ENCODE measurements around the gene PRAME. TPM values are rescaled to one million over a fixed set of nuclear protein-coding genes. Genes with fewer than 3 reads are reported as not detected.
"Not testable (repeated sequence)": the region's sequence is repeated elsewhere in the genome, so short reads cannot be mapped to it uniquely, and the experiment has no call there.

The PRAME gene
- total RNA-seq, 1 donor from 2014 or later = not detected

DNA sequence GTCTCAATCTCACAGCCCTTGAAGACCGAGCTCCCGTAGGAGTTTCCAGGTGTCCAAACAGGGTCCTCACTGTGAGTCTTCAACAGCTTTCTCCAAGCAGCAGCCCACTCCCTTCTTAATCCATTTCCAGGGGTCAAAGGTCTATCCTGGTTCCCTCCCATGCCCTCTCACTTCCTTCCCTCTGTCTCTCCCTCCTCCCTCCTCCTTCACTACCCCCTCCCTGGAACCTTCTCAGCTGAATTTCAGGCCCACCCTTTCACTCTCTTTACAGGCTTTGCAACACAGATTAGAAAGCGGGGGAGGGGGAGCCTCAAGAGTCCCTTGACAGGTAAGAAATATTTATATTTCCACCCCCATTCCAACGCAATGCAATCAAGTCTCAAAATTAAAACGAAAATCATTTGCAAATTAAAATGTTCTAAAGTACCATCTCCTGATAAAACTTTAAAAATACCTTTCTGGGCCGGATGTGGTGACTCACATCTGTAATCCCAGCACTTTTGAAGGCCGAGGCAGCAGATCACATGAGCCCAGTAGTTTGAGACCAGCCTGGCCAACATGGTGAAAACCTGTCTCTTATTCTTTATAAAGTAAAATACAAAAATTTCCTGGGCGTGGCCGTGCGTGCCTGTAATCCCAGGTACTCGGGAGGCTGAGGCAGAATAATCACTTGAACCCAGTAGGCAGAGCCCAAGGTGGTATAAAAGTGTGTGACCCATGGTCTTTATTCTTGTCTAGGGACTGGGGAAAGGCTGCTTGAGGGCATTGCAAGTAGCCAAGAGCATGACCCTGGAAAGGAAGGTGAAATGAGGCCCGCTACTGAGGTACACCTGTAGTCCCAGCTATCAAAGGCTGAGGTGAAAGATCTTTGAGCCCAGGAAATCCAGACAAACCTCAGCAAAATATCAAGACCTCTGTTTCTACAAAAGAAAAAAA lies 38.1 kb downstream of the PRAME start:
- ATAC-seq = no peak

DNA sequence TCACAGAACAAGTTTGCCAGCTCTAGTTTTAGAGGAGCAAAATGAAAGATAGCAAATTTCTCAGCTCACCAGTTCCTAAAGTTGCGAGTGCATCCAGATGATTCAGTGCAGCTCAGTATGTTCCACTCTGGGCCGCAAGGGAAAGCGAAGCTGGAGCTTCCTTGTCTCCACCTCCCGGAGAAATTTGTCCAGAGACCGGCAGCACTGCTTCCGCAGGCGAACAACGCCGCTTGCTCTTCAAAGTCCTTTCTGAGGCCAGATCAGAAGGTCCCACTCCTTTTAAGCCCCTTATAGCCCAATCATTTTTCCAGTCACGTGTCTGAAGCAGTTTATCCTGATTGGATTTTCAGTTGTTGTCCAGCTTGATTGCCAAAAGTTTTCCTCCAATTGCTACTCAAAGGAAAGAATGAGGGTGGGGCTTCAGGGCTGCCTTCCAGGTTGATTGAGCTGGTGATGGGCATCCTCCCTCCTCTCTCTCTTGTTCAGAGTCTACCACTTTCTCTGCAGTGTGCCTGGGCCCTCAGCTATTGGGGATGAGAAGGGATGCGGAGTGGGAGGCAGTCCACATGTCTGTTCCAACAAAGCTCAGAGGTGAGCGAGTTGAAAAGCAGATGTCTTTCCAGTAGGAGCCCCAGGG lies 38.9 kb downstream of the PRAME start, which contains the start of gene ZNF280A:
TSS of gene ZNF280A (minus strand) at position 251 of the 637 bp plus-strand sequence. CDS start 4,640 bp downstream, outside the sequence.
- ATAC-seq = no peak

DNA sequence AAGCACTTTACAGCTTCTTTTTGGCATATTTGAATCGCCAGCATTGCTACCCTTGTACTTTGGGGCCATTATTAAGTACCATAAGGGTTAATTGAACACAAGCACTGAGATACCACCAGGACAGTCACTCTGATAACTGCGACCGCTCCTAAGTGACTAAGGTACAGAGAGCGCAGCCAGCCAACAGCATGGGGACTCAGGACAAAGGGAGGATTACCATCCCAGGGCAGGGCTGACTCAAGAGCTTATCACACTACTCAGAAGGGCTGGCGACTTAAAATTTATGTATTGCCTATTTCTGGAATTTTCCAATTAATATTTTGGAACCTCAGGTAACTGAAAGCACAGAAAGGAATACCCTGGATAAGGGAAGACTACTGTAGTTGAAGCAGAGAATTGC lies 39.5 kb downstream of the PRAME start:
- ATAC-seq = no peak

DNA sequence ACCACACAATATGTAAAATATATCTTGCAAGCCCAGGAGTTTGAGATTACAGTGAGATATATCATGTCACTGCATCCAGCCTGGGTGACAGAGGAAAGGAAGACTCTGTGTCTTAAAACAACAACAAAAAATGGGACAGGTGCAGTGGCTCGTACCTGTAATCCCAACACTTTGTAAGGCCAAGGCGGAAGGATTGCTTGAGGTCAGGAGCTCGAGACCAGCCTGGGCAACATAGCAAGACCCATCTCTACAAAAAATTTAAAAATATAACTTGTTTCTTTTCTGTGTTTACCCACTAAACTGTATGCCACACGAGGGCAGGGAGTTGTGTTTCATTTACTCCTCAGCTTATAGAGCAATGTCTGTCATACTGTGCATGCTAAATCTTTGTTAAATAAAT lies 42.1 kb downstream of the PRAME start:
- ATAC-seq = no peak

DNA sequence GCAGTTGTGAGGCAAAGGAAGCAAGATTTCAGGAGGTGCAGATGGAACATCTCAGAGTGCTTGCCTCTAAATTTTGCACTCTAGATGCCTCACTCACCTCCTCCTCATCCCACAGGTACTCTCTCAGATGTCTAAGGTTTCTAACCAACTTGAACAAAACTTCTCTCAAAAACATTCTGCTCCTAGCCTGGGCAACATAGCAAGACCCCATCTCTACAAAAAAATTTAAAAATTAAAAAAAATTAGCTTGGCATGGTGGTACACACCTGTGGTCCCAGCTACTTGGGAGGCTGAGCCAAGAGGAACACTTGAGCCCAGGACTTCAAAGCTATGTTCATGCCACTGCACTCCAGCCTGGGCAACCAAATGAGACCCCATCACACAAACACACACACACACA lies 43.2 kb downstream of the PRAME start:
- no peak for ATAC-seq

DNA sequence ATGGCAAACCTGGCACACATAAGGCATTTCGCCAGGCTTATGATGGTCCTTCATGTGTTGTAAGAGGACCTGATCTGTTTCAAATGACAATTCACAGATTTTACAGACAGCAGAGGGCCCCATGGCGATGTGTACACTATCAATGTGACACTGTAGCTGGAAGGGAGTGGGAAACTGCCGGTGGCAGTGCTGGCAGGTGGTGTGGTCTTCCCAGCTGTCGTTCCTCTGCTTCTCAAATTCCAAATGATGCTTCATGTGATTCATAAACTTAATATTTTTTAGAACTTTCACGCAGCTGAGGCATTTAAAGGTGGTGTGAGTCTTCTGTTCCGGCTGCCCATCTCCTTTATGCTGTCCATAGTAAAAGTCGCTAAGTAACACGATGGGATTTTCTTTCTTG lies 44.6 kb downstream of the PRAME start:
- ATAC-seq = not testable (repeated sequence)

DNA sequence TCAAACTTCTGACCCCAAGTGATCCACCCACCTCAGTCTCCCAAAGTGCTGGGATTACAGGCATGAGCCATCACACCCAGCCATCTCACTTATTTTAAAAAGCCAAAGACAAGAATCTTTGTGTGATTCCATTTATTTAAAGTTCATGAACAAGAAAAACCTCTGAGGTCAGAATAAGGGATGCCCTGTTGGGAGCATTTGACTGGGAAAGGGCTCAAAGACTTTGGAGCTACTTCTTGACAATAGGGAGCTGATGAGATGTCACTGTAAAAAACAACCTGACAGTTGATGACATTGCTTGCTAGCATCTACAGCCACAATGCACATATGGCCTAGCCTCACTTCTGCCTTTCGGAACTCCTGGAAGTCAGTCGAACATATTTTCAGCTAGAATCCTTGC lies 45.4 kb downstream of the PRAME start:
- no peak for ATAC-seq

DNA sequence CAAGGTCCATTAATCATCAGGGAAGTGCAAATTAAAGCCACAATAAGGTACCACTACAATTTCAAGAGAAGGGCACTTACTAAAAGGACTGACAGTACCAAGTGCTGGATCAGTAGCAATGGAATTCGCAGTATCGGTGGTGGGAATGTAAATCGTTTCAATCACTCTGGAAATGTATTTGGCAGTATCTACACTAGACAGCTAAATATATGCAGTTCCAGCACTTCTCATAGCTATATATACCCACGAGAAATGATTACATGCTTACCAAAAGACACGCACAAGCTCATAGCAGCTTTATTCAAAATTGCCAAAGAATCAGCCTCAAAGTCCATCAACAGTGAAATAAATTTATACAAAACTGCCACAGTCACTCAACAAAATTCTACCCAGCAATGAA lies 46.1 kb downstream of the PRAME start:
- ATAC-seq = no peak

DNA sequence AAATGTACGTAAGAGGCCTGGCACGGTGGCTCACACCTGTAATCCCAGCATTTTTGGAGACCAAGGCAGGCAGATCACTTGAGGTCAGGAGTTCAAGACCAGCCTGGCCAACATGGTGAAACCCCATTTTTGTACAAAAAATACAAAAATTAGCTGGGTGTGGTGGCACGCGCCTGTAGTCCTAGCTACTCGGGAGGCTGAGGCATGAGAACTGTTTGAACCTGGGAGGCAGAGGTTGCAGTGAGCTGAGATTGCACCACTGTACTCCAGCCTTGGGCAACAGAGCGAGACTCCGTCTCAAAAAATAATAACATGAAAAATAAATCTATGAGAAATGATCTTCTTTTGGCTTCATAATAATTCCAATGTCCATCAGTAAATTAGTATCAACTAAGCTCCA lies 48.2 kb downstream of the PRAME start:
- ATAC-seq = not testable (repeated sequence)

DNA sequence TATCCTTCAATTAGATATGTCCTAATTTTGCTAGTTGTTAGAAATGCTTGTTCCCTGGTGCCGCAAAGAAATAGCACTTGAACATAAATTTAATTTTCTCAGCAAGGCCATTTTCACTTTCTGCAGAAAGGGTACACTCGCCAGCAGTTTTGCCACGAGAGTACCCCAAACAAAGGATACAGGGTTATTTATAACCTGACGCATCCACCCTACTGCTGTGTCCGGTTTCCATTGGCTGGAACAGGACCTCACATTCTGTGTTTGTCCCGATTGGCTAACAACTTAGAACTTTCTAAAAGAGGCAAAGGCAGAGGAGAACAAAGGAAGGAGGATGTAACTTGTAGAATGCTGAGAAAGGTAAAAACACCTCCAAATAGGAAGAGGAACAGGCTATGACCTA lies 49.2 kb downstream of the PRAME start:
- ATAC-seq = not testable (repeated sequence)

DNA sequence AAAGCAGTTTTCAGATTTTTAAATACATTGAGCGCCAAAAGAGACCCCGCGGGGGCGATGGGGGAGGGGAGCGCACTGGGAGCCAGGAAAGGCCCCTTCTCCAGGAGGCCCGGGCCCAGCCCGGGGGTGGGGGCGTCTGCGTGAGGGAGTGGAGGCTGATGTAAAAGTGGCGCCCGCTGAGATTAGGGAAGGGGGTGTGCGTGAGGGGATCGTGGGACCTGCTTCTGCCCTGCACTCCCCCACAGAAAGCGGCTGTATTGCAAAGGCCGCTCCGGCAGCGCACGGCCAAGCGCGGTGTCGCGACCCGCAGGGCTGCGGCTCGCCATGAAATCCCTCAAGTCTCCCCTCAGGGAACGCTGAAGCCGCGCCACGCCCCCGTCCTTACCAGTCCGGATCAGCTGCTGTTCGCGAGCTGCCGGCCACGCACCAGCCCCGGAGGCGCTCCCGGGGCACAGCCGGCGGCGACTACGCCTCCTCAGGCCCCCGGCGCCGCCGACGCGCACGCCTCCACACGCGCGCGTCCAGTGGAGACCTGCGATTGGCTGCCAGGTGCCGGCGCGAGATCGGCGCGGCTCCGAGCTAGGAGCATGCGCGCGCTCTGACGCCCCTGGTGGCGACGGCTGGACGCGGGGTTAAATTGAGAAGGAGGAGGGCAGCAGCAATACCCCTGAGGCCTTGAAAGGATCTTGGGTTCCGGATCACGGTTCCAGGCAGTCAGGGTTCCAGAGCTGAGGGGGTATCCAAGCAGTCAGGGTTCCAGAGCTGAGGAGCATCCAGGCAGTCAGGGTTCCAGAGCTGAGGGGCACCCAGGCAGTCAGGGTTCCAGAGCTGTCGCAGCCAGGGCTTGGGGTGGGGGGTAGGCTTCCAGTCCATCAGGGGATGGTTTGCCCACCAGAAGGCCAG lies 50.5 kb downstream of the PRAME start, which contains the start of gene ZNF280B:
TSS of gene ZNF280B (minus strand) at position 469 of the 903 bp plus-strand sequence. CDS start 19,344 bp downstream, outside the sequence.
- peak; percentile 69 for ATAC-seq

DNA sequence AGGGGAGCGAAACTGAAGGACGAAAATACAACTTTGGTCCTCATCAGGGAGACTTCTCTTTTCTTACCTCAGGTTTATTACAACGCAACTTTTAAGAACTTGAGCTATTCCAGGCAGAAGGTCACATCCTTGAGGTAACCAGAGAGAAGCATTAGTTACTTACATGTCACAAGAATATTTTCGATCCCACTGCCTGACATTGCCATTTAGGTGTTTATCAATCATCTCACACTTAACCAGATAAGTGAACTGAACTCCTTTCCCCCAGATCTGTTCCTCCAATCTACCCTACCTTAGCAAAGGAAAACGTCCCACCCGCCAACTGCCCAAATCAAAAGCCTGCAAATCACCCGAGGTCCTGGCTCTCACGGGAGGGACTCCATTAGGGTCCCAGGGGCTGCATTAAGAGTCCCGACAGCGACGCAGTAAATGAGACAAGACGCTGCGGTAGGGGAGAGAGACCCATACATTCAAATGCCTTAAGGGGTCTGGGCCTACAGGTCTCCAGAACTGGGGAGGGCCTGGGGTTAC lies 51.3 kb downstream of the PRAME start:
- no peak for ATAC-seq

DNA sequence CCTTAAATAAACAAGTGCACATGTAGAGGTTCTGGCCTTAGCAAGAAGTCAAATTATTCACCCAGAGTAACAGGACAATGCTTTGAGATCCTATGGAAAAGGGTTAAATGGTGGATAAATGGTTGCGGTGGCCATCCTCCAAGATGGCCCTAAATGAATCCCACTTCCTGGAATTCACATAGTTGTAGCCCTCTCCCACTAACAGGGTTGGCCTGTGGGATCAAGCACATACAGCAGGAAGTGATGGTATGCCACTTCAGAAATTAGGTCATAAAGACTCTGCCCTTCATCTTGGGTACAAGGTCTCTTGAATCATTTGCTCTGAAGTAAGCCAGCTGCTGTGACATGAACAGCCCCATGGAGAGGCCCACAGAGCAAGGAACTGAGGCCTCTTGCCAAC lies 52.3 kb downstream of the PRAME start:
- ATAC-seq = no peak

DNA sequence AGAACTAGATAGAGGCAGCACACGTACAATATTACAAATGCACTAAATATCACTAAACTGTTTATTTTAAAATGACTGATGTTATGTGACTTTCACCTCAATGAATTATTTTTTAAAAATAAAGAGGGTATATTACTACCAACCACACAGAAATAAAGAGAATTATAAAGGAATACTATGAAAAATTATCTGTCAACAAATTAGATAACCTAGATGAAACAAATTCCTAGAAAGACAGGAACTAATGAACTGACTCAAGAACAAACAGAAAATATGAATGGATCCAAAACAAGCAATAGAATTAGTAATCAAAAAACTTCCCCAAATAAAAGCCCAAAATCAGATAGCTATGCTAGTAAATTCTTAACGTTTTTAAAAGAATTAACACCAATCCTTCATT lies 60.8 kb downstream of the PRAME start:
- no peak for ATAC-seq

Other genes with a start within 250 kb of the PRAME start
- gene ZNF280B, start 50.5 kb downstream of the PRAME start, total RNA-seq = 0.04 TPM
- gene ZNF280A, start 39.0 kb downstream of the PRAME start, total RNA-seq = not detected
- not detected for gene GGTLC2, start 85.3 kb upstream of the PRAME start, total RNA-seq

Data from esophagus mucosa (tissue), 1 donor.